ENCODE data around the gene LENG1.

LENG1 gene

DNA sequence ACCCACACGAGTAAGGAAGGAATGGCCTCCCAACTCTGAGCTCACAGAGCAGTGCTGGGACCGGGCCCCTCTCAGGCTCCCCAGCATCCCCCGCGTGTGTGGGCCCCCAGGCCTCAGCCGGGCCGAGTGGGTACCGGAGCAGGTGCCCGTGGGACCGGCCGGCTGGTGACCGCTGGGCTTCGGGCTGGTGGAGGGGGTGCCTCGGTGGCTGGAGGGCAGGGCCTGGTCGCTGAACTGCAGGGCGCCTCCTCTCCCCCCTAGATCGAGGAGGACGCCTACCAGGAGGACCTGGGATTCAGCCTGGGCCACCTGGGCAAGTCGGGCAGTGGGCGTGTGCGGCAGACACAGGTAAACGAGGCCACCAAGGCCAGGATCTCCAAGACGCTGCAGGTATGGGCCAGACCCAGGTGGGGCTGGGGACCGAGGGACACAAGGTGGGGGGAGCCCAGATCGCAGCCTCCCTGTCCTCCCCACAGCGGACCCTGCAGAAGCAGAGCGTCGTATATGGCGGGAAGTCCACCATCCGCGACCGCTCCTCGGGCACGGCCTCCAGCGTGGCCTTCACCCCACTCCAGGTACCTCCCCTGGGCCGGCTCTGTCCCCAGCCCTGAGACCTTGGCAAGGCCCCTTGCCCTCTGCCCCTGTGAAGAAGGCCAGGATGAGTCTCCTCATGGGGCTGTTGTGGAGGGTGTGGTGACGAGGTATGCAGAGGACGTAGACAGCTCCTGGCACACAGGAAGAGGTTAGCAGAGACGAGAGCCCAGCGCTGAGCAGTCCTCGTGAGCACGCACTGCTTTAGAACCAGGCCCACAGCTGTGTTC, 30.5 kb downstream of the LENG1 start:
- TF ChIP-seq, protein P1, sequence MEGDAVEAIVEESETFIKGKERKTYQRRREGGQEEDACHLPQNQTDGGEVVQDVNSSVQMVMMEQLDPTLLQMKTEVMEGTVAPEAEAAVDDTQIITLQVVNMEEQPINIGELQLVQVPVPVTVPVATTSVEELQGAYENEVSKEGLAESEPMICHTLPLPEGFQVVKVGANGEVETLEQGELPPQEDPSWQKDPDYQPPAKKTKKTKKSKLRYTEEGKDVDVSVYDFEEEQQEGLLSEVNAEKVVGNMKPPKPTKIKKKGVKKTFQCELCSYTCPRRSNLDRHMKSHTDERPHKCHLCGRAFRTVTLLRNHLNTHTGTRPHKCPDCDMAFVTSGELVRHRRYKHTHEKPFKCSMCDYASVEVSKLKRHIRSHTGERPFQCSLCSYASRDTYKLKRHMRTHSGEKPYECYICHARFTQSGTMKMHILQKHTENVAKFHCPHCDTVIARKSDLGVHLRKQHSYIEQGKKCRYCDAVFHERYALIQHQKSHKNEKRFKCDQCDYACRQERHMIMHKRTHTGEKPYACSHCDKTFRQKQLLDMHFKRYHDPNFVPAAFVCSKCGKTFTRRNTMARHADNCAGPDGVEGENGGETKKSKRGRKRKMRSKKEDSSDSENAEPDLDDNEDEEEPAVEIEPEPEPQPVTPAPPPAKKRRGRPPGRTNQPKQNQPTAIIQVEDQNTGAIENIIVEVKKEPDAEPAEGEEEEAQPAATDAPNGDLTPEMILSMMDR (conservative IDR thresholded peaks at IDR 0.05; ENCODE audit: low read depth, low read length) = no peak
- no peak for DNase-seq (ENCODE audit: low read depth)
- no peak overlapping the region for H3K4me3 ChIP-seq (ENCODE audit: low read length)

DNA sequence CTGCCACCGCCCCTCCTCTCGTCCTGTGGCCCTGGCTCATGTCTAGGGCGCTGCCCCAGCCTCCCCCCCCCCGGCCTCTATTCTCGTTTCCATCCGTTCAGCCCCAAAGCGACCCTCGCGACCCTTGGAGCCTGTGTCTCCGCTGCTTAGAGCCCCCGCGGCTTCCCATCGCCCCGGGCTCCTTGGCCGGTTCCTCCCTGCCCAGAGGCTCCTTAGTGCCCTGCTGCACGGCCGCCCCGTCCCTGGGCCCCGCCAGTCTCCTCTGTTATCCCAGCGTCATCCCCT, 31.1 kb downstream of the LENG1 start:
- TF ChIP-seq, protein P1 (conservative IDR thresholded peaks at IDR 0.05; ENCODE audit: low read depth, low read length) = no peak
- H3K4me3 ChIP-seq (ENCODE audit: low read length) = no peak overlapping the region
- no peak for DNase-seq (ENCODE audit: low read depth)

DNA sequence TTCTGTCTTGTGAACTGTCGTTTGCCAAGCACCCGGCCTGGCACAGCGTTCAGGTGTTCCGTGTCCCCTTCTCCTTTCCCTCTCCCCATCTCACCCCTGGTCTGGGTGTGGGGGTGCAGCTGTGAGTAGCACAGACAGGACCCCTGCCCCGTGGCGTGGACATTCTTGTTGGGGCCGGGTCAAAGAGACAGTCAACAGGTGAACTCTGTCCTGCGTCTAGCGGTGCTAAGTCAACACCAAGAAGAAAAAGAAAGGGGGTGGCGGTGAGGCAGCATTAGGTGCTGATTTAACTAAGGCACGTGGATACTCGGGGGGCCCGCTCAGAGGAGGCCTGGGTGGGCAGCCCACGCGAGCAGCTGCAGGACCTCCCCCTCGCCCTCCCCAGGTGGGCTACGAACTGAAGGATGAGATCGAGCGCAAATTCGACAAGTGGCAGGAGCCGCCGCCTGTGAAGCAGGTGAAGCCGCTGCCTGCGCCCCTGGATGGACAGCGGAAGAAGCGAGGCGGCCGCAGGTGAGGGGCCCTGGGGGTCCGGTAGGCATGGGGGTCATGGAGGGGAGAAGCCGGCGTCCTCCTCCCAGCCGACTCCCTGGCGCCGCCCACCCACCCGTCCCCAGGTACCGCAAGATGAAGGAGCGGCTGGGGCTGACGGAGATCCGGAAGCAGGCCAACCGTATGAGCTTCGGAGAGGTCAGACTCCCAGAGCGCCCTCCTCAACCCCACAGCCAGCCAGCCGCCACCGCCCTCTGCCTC, 31.7 kb downstream of the LENG1 start:
- no peak for DNase-seq (ENCODE audit: low read depth)
- H3K4me3 ChIP-seq (ENCODE audit: low read length) = no peak overlapping the region
- TF ChIP-seq, protein P1 (conservative IDR thresholded peaks at IDR 0.05; ENCODE audit: low read depth, low read length) = no peak

DNA sequence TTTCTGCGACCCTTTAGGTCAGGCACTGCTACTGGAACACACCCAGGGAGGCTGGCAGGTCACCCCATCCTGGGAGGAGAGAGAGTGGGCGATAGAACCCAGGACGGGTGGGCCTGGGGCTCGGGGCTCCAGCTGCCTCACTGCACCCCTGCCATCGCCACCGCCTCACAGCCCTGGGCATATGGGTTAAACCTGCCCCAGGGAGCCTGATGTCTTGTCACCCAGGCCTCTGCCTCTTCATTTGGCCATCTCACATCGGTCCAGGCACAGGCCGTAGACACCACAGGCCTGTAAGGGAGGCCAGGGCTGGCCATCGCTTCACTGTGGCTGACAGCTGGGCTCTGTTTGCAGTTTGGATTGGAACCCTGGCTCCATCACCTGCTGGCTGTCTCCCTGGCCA, 33.8 kb downstream of the LENG1 start:
- no peak for DNase-seq (ENCODE audit: low read depth)
- H3K4me3 ChIP-seq (ENCODE audit: low read length) = no peak overlapping the region
- TF ChIP-seq, protein P1 (conservative IDR thresholded peaks at IDR 0.05; ENCODE audit: low read depth, low read length) = no peak

DNA sequence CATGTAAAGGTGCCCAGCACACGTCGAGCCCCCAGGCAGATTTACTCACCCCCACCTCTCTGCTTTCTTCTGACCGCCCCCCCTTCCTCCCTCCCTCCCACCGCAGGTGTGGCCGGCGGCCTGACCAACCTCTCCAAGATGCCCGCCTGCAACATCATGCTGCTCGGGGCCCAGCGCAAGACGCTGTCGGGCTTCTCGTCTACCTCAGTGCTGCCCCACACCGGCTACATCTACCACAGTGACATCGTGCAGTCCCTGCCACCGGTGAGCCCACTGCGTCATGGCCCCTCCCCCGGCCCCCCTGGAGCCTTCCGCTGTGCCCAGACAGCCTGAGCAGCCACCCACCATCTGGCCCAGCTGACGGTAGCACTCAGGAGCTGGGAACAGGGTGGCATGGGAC, 35.1 kb downstream of the LENG1 start:
- DNase-seq (ENCODE audit: low read depth) = no peak
- no peak overlapping the region for H3K4me3 ChIP-seq (ENCODE audit: low read length)

DNA sequence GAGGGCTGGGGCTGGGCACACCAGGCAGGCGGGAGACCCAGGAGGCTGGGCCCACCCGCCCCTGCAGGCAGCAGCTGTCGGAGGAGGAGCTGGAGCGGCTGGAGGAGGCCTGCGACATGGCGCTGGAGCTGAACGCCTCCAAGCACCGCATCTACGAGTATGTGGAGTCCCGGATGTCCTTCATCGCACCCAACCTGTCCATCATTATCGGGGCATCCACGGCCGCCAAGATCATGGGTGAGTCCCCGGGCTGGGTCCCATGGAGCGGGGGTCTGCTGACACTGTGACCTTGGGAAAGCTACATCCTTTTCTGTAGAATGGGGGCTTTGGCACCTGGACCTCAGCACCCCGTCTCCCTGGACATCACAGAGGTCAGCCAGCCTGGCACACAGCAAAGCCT, 35.8 kb downstream of the LENG1 start:
- TF ChIP-seq, protein P1 (conservative IDR thresholded peaks at IDR 0.05; ENCODE audit: low read depth, low read length) = no peak
- no peak overlapping the region for H3K4me3 ChIP-seq (ENCODE audit: low read length)
- no peak for DNase-seq (ENCODE audit: low read depth)

More for the DNA sequence above, 35.1 kb downstream of the LENG1 start:
- TF ChIP-seq, protein P1 (conservative IDR thresholded peaks at IDR 0.05; ENCODE audit: low read depth, low read length) = no peak

DNA sequence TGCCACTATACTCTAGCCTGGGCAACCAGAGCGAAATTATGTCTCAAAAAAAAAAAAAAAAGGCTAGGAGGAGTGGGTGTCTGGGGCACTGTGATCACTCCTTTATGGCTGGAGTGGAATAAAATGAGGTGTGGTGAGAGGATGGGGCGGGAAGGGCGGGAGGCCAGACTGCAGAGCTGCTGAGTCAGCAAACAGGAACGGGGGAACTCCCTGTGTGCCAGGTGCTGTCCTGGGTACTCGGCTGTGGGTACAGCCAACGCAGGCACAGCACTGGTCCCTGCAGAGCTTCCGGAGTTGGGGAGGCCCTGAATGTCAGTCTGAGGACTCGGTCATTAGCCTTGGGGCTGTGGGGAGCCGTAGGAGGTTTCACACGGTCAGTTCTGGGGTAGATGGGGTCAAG, 38.3 kb downstream of the LENG1 start:
- H3K4me3 ChIP-seq (ENCODE audit: low read length) = no peak overlapping the region
- TF ChIP-seq, protein P1 (conservative IDR thresholded peaks at IDR 0.05; ENCODE audit: low read depth, low read length) = no peak
- no peak for DNase-seq (ENCODE audit: low read depth)

Measured in retinal pigment epithelial cell (primary cell).